WI38 (cell line): ENCODE results near the gene CHMP1A.
"Not testable (repeated sequence)": the region's sequence is repeated elsewhere in the genome, so short reads cannot be mapped to it uniquely, and the experiment has no call there.

Experiments
- H3K4me3 ChIP-seq: 2 replicates; pipeline ENCODE4 v1.5.1; 2011; ENCODE audit warnings: low read depth, mild to moderate bottlenecking, control low read depth, low read length
- CTCF ChIP-seq: IDR thresholded peaks from 2 replicates; pipeline ENCODE4 v1.5.1; 2012; ENCODE audit warnings: low read depth, mild to moderate bottlenecking, control low read depth, low read length

CHMP1A gene

GRCh38 chr16:89700100-89700648, 42.7 kb upstream of the CHMP1A start:
- peak overlapping the region; percentile 60 for H3K4me3 ChIP-seq
- TF ChIP-seq CTCF = peak; percentile 67

- H3K4me3 ChIP-seq = not testable (repeated sequence)
Observed at GRCh38 chr16:89699629-89700099, 42.2 kb upstream of the CHMP1A start.

- H3K4me3 ChIP-seq = not testable (repeated sequence)
Observed at GRCh38 chr16:89698717-89699116, 41.2 kb upstream of the CHMP1A start.

- no peak for TF ChIP-seq CTCF
- H3K4me3 ChIP-seq = no peak overlapping the region
Observed at GRCh38 chr16:89697616-89698331, 40.3 kb upstream of the CHMP1A start.

- no peak for TF ChIP-seq CTCF
- H3K4me3 ChIP-seq = no peak overlapping the region
Observed at GRCh38 chr16:89697161-89697615, 39.7 kb upstream of the CHMP1A start.

GRCh38 chr16:89696670-89697128, 39.2 kb upstream of the CHMP1A start:
- no peak for TF ChIP-seq CTCF
- H3K4me3 ChIP-seq = no peak overlapping the region

GRCh38 chr16:89695875-89696669, 38.6 kb upstream of the CHMP1A start:
- no peak for TF ChIP-seq CTCF
- H3K4me3 ChIP-seq = no peak overlapping the region
